NCI-H2171 (cell line): ENCODE measurements around the gene MPZL1.

Experiments
- DNase-seq: peaks from one replicate; lab custom pipeline; 2025; lab: John Stamatoyannopoulos, UW

The MPZL1 gene

DNA sequence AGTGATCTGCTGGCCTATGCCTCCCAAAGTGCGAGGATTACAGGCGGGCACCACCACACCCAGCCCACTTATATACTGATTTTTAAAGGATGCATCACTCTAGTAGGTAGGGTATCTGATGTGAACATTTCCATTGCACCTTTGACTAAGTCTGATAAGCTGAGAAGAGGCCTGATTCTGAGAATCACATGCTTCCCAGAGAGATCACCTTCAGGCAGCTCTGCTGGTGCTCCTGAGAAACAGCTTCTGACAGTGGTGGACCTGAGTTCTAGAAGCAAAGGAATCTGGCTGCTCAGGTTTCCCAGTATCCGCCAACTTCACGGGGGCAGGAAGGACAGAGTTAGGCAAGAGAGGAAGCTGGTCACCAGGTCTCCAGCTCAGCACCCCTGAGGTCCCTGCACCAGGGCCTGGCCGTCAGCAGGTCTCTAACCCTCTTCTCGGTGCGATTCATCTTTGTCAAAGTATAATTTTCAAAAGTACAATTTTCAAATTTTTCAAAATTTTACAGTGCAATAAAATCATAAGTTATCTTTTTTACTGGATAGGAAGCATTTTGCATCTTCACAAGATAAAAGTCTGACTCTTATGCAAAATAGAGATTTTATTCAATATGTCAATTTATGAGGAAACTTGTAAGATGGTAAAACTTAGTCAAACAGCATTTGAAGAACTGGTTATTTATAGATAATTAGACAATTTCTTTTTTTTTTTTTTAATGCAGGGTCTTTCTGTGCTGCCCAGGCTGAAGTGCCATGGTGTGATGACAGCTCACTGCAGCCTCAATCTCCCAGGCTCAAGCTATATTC is 25.8 kb upstream of the MPZL1 start:
- no peak for DNase-seq

DNA sequence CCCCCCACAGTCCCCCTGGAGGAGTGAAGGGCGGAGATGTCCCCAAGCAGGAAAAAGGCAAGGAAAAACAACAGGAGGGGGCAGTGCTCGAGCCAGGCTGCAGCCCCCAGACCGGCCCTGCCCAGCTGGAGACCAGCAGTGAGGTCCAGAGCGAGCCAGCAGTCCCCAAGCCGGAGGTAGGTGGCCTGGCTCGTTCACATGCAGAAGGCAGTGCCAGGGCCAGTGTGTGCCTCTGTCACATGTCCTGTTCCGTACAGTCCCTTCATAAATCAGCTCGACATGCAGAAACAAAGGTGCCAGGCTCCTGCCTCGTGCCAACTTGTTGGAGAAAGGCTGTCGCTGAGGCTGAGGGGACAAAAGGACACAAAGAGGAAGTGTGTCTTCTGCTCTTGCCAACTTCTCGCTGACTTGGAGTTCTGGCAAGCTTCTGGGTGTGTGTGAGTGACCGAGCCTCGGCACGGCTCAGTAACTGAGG is 24.1 kb upstream of the MPZL1 start:
- no peak for DNase-seq

DNA sequence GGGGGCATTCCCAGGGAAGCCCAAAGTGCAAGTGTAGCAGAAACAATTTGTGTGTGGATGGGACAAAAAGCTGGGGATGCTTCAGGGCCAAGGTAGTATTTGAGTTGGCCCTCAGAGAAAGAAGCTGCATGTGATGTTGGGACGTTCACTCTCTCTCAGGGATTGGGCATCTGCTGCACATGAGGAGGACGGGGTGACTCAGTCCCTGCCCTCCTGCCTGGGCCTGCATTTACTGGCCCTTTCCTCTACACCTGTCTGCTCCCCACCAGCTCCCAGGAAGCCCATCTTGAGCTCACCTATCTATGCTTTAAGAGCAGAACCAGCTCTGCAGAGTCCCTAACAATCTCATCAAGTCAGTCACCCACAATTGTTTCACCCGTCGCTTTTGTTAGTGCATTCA is 23.5 kb upstream of the MPZL1 start:
- DNase-seq: no peak

DNA sequence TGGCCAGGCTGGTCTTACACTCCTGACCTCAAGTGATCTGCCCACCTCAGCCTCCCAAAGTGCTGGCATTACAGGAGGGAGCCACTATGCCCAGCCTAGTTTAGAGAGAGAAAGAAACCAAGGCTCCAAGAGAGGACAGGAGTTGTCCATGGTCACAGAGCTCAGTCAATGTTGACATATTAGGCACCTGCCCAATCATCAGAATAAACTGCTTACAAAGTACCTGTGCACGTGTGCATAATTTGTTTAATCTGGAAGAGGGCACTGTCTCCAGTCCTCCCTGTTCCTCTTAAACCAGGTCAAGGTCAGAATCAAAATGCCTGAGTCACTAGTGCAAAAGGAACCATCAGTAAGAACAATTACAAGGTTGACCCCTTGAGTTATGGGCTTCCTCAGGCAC is 20.3 kb upstream of the MPZL1 start:
- DNase-seq: no peak

DNA sequence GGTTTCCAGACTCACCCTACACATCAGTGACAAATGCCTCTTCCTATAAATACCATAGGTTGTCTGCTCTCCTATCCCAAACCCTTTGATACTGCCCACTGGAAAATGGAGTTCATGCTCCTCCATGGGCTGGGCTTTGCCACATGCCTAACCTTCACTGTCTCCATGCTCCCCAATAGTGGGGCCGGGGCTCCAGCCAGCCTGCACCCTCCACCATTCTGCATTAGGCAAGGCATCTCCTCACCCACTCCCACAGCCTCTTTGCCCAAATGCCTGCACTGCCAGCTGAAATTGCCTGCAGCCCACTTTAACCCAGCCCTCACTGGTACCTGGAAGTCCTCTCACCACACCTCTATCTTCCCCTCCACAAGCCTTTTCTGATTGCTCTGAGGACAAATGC is 18.2 kb upstream of the MPZL1 start:
- no peak for DNase-seq

DNA sequence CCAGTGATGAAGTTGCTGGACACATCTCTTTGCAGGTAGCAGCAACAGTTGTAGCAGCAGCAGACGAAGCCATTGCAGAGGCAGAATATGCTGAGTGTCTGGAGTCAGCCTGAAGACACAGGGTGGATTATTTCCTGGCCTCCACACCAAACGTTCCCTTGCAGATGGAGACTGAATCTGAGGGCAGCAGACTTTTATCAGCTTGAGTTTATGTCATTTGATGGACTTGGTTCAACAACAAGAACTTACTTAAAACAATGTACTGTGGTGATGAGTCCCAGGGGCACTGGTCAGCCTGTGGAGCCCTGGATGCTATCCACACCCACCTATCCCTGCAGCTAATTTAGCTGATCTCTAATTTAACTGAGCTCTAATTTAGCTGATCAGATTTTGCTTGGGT is 17.1 kb upstream of the MPZL1 start:
- DNase-seq: no peak

DNA sequence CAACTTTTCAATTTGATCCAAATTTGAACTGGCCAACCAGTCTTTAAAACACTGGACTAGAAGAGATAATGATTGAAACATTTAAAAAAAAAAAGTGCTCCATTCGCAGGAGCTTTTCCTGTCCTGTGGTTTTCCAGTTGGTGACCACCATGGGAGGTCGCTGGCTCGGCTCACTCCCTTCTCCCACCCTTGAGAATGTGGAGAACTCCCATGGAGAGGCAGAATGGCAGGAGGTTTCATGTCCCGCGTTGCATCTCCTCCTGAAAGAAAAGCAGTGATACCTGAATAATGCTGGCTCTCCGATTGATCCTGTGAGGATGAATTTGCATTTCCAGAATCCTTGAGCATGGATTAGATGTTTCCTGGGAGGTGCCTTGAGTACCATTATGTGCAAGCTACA is 16.5 kb upstream of the MPZL1 start:
- no peak for DNase-seq

DNA sequence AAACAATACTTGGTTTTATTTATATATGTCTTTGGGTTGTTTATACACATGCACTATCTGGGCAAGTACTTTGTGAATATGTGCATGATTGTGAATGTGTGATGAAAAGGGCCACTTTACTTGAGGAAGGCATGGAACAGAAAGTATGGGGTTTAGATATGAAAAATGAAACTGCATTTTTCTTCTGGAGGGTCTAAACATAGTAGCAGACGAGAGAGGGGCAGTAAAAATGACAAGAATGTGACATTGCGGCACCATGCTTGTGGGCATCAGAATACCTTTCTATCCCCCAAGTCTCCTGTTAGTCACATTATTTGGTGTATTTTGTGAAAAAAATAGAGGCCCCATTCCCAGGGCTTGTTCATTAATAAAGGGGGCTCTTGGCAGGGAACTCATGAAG is 15.4 kb upstream of the MPZL1 start:
- DNase-seq: no peak

DNA sequence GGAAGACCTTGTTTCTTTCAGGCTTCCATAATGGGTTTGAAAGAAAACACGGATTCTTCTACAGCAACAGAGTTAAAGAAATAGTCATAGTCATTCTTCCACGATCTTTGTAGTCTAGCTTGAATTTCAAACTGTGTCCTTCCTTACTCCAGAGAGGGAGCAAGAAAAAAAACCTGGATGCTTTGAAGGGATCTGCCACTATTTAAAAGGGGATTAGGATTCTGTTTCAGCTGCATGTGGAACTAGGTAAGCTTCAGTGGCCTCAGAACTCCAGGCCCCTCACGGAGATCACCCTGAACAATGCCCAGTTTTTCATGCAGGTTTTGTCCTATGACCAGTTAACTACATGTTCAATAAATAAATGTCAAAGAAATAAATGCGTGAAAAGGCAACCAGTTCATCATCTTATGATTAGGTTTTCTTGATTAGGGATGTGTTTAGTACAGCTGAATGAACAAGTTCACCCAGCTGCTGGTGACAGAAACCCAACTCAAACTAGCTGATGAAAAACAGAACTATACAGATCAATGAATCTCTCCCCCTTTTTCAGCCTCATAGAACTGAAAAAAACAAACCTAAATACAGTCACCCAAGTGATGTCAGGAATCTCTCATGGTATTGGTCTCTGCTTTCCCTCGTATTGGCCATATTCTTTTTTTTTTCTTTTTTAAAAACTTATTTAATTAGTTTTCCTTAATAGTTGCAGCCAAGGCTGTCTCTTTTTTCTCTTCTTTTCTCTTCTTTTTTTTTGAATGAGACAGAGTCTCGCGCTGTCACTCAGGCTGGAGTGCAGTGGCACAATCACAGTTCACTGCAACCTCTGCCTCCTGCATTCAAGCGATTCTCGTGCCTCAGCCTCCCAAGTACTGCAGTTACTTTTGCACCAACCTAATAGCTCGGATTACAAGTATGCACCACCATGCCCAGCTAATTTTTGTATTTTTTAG is 14.6 kb upstream of the MPZL1 start:
- no peak for DNase-seq

DNA sequence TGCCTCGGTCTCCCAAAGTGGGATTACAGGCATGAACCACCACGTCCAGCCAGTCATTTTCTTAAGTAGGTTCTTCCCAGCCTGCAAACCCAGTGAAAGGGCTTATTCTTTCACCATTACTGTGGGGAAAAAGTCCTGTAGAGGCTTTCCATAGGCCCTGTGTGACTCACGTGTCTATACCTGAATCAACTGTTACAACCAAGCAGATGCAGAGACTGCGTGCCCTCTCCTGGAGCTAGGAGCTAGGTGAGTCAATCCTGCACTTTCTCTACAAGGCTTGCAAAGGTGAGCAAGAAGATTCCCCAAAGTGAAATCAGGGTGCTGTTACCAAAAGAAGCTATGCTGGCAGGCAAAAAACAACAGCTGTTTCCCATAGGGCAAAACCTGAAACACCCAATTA is 13.8 kb upstream of the MPZL1 start:
- DNase-seq: no peak

DNA sequence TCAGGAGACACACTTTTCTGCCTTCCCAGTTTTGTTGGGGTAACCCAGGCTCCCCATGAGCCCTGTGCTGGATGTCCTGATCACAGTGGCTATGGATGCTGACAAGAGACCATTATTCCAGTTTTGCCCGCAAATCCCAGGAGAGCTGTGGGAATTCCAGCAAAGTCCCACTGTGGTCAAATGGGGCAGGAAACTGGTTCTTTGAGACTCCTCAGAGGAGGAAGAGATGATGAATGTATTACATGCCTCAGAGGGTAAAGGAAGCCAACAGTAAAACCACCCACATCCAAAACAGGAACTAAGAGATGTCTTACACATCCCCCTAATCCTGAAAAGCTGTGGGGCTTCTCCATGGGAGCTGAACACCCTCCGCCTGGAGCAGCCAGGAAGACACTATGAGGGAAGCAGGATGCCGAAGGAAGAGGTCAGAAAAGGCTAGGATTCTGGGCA is 12.8 kb upstream of the MPZL1 start:
- no peak for DNase-seq

DNA sequence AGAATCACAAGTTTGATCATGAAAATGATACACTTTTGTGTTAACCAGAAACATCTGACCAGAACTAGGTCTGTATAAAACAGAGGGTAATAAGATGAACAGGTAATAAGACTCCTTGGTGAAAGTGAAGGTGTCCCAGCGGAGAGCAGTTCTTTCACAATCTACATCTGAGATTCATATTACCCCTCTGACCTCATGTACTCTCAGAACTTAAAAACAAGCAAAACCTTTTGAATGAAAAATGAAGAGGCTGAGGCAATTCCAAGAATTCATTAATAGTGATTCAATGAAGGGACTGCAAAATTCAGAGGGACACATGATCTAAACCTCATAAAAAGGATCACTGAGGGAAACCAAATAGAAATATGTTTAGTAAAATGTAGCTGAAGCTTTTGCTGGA is 10.9 kb upstream of the MPZL1 start:
- no peak for DNase-seq

DNA sequence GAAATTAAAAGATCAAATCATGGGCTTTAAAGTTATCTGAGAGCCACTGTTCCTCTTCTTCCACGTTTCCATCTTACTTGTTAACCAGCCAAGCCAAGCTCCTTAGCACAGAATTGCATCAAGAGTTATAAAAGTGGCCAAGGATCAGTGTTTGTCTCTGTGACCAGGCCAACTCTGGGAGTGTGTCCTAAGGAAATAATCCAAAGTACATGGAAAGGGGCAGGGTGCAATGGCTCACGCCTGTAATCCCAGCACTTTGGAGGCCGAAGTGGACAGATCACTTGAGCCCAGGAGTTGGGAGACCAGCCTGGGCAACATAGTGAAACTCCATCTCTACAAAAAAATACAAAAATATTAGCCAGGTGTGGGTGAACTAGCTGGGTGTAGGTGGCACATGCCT is 10.0 kb upstream of the MPZL1 start:
- DNase-seq: no peak

DNA sequence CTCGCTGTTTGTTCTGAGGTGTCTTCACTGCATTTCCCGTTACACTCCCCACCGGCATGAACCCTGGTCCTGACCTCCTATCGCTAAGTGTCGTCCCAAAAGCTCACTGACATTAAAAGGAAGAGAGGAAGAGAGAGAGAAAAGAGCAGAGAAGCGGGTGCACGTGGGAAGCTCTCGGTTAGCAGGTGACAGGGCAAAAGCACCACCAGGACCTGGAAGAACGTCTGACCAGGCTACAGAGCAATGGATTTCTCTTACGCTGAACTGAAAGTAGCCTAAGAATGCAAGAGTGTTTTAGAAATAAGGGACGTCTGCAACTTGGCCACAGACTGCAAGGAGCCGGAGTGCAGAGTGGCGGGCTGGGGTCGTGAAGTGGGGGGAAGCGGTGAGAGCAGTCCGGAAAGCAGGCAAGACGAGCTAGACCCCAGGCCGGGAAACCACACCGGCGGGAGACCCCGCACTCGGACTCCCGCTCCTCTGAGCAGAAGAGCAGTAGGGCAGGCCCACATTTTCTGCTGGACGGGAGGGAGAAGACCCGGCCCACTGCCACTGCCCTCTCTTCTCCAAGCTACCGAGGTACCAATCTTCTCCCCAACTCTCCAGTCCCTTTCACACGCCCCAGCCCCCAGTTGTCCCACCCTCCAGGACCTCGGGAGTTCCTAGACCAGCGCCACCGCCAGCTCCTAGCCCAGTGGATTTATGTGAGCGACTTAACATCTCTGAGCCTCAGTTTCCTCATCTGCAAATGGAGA is 8.3 kb upstream of the MPZL1 start:
- DNase-seq: no peak

DNA sequence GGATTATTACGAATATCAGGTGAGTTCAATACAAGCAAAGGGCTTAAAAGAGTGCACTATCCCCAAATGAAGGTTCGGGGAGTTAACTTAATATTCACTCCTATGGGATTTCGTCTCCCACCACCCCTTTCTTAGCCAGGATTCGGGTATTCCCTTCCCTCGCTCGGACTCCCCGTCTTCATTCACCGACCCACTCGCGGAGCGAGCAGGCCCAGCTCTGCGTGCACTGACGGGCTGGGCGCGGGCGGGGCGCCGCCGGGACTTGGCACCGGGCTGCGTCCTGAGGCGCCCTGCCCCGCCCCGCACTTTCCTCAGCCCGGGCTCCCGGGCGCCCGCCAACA is 7.7 kb upstream of the MPZL1 start:
- DNase-seq: peak; percentile 85

DNA sequence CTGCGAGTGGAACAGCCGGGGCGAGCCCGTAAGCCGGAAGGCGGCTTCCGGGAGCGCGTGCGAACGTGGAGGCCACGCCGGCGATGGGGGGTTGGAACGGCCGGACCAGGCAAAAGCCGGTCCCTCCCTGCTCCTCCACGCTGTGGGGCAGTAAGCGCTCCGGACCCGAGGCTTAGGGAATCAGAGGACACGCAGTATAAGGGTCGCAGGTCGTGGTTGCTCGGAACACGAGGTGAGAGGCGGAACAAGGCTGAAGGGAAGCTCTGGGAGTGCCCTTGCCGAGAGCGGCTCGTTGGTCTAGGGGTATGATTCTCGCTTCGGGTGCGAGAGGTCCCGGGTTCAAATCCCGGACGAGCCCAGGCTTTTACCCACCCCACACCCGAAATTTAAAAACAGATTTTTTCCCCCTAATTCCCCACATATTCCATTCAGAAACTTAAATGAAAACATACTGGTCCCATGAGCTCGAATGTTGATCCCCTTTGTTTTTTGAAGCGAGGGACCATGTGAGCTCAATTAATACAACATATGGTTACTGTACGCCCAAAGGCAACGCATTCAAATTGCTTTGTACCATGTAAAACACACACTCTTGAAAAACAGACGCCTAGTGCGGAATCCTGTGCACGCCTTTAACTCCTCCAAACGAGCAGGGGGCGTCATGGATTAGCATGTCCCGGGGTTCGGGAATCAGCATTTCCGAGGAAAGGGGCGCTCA is 7.2 kb upstream of the MPZL1 start:
- DNase-seq: peak; percentile 70

DNA sequence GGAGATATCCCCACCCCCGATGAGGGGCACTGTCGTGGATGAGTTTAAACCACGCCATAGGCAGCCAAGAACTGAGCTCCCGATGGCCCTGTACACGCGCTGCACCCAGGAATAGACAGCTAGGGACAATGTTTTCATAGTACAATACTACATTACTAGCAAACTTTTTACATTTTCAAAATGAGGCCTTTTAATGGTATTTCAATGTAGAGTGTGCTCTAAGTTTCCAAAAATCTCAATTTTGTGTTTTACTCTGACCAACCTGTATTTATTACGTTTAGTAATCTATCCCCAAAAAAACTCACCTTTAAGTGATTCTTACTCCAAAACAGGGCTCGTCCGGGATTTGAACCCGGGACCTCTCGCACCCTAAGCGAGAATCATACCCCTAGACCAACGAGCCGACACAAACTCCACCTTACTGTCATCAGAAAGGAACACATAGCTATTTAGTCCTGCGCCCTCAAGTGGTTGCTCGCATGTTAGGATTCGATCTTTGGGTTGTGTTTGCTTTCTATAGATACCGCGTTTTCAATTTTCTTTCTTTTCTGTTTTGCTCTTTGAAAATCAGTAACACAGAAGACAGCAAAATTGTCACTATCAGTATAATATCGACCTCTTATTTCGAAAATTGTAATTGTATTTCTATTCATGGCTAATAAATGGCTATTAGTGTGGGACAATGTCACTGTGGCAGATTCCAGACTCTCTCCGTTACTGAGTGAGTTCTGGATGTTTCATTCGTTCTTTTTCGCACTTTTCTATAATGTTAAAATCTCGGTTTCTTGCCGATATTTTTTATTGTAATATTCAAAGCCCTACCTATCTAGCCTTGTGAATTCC is 6.4 kb upstream of the MPZL1 start:
- peak; percentile 50 for DNase-seq

DNA sequence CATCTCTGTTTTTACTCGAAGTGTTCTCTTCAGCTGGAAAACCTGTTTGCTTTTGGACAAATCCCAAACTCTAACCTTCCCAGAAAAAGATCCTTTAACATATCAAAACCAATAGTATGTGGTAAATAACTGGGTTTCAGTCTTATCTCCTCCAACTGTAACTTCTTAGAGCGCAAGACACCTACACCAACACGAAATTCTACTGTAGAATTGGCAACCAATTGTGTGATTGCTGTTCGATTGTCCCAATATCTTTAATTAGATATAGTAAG is 5.8 kb upstream of the MPZL1 start:
- no peak for DNase-seq

DNA sequence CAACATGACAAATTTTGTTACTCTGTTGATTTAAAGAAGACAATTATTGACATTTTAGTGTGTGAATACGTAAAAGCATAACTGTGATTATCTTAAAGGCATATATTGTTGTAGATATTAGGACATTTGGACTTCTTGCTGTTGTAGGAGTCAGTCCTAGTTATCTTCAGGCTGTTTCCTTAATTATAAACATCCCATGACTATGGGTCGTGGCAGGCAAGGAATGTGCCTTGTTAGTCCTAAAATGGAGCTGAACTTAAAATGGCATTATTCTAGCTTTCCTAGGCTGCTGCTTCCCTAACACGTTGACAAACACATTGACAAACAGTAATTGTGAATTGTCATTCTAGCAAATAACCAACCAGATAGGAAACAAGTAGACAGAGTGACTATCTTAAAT is 4.4 kb upstream of the MPZL1 start:
- no peak for DNase-seq

DNA sequence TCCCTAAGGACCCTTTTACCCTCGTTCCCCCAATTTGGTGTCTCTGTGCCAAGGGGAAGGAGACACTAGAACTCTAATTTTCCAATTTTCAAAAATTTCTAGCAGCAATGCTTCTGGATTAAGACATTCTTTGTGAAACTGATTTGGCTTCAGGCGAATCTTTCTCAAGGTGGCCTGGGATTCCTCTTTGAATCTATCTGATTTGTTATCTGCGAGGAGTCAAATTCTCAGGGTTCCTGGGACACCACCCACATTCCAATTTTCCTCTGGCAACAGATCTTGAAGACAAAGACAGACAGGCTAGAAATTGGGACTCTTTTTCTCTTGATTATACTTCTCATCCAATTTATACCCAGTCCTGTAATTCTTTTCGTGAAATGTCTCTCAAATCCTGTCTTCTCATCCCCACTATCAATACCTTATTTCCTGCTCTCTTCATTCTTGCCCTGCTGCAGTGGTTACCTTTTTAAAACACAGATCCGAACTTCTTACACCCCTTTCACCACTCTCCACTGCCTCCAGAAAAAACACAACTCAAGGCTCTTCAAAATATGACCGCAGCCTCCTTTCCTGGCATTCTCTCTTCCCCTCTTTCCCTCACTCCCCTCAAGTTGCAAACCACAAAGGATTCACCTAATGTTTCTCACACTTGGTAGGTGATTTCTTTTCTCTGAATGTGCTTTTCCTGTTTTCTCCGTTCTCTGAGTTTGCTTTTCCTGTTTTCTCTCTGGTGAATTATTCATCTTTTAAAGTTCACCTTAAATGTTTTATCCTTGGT is 2.7 kb upstream of the MPZL1 start:
- DNase-seq: no peak
